Measurements from ENCODE around the gene PHLDB3.
A peak's percentile ranks its signal among the peaks of the same experiment; 100 is the strongest.
"Not testable (repeated sequence)": the region's sequence is repeated elsewhere in the genome, so short reads cannot be mapped to it uniquely, and the experiment has no call there.

Gene PHLDB3

GRCh38 chr19:43519436-43520088 is 15.0 kb upstream of the PHLDB3 start:
- Mint-ChIP-seq H3K4me3 (no peak overlapping the region), H3K9me3 (no peaks in the 10 kb centered on the region), H3K36me3 (ENCODE audit: low read depth) (no peaks in the 10 kb centered on the region), H3K4me1 (peaks cover 20% of the 10 kb centered on the region), H3K27me3 (no peaks in the 10 kb centered on the region), H3K27ac (no peak overlapping the region)
- DNase-seq = peak; percentile 83
- ATAC-seq = peak; percentile 77

DNA sequence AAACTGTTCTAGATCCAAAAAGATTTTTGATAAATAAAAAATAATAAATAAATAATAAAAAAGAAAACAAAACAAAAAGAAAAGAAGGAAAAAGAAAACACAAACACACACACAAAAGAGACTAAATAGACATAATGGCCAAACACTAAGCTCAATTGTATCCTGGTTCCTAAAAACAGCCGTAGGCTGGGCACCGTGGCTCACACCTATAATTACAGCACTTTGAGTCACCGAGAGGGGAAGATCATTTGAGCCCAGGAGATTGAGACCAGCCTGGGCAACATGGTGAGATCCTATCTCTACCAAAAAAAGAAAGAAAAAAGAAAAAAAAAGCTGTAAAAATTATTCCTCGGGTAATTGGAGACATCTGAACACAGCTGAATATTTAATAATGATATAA is 13.5 kb upstream of the PHLDB3 start:
- H3K4me3 Mint-ChIP-seq = no peak overlapping the region
- H3K36me3 Mint-ChIP-seq (ENCODE audit: low read depth) = peaks cover 2% of the 10 kb centered on the region
- no peaks in the 10 kb centered on the region for H3K27me3 Mint-ChIP-seq
- no peak for DNase-seq
- no peak overlapping the region for H3K27ac Mint-ChIP-seq
- no peak for ATAC-seq
- peaks cover 15% of the 10 kb centered on the region for H3K4me1 Mint-ChIP-seq
- H3K9me3 Mint-ChIP-seq = no peaks in the 10 kb centered on the region

GRCh38 chr19:43512399-43512798 is 7.9 kb upstream of the PHLDB3 start:
- ATAC-seq = not testable (repeated sequence)

DNA sequence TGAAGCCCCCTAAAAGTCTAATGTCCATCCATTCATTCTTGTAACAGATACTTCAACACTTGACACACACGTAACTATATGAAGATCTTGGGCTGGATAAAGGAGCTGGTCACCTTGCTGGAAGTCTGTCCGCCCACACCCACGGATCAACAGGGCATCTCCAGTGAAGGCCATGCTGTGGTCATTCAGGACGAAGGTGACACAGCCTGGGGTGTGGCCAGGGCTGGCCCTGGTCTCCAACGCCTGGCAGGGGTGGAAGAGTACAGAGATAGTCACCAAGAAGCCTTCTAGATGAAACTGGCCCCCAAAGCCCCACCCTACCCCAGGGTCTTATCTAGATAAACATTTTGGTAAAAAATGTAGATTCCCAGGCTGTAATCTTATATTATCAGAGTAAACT is 6.8 kb upstream of the PHLDB3 start:
- Mint-ChIP-seq H3K4me3 (no peak overlapping the region), H3K36me3 (ENCODE audit: low read depth) (peaks cover 15% of the 10 kb centered on the region), H3K4me1 (peaks cover 4% of the 10 kb centered on the region), H3K27ac (no peak overlapping the region), H3K9me3 (no peaks in the 10 kb centered on the region), H3K27me3 (no peaks in the 10 kb centered on the region)
- ATAC-seq (no peak), DNase-seq (no peak)

More at GRCh38 chr19:43512399-43512798, 7.9 kb upstream of the PHLDB3 start:
- not testable (repeated sequence) for H3K9me3 Mint-ChIP-seq, H3K27me3 Mint-ChIP-seq, DNase-seq, H3K4me3 Mint-ChIP-seq, H3K4me1 Mint-ChIP-seq, H3K27ac Mint-ChIP-seq
- H3K36me3 Mint-ChIP-seq (ENCODE audit: low read depth) = peaks cover 15% of the 10 kb centered on the region

DNA sequence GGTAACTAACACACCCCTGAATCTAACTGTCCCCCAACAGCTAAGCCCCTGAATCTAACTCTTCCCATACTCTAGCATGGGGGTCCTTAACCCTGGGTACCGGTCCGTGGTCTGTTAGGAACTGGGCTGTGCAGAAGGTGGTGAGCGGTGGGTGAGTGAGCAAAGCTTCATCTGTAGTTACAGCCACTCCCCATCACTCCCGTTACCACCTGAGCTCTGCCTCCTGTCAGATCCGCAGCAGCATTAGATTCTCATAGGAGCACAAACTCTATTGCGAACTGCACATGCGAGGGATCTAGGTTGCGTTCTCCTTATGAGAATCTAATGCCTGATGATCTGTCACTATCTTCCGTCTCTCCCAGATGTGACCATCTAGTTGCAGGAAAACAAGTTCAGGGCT is 6.2 kb upstream of the PHLDB3 start:
- H3K36me3 Mint-ChIP-seq (ENCODE audit: low read depth) = peaks cover 16% of the 10 kb centered on the region
- H3K27ac Mint-ChIP-seq = no peak overlapping the region
- peaks cover 1% of the 10 kb centered on the region for H3K4me1 Mint-ChIP-seq
- DNase-seq = no peak
- H3K4me3 Mint-ChIP-seq = no peak overlapping the region
- H3K27me3 Mint-ChIP-seq = no peaks in the 10 kb centered on the region
- no peak for ATAC-seq
- H3K9me3 Mint-ChIP-seq = no peaks in the 10 kb centered on the region

DNA sequence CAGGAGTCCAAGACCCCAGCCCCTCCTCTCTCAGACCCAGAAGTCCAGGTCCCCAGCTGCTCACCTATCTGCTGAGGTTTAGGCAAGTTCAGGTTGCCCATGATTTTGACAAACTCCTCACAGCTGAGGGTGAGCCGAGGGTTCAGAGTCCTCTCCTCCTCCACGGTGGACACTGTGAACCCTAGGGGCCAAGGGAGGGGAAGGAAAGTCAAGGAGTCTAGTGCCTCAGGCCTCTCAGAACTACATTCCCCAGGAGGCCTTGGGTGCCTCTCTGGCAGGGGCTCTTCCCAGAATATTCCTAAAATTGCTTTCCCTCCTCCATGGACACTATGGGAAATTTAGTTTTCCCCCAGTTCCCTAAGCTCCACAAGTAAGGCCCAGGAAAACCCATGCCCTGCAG is 3.3 kb upstream of the PHLDB3 start:
- no peaks in the 10 kb centered on the region for H3K9me3 Mint-ChIP-seq
- H3K36me3 Mint-ChIP-seq (ENCODE audit: low read depth) = peaks cover 14% of the 10 kb centered on the region
- no peak overlapping the region for H3K27ac Mint-ChIP-seq
- H3K27me3 Mint-ChIP-seq = no peaks in the 10 kb centered on the region
- no peak overlapping the region for H3K4me3 Mint-ChIP-seq
- no peak for DNase-seq
- H3K4me1 Mint-ChIP-seq = peaks cover 17% of the 10 kb centered on the region
- no peak for ATAC-seq

GRCh38 chr19:43506629-43507028 is 2.1 kb upstream of the PHLDB3 start:
- Mint-ChIP-seq H3K4me1 (peaks cover 23% of the 10 kb centered on the region), H3K36me3 (ENCODE audit: low read depth) (peaks cover 17% of the 10 kb centered on the region), H3K27ac (no peak overlapping the region), H3K27me3 (no peaks in the 10 kb centered on the region), H3K4me3 (no peak overlapping the region), H3K9me3 (no peaks in the 10 kb centered on the region)
- ATAC-seq (no peak), DNase-seq (no peak)

GRCh38 chr19:43505941-43506340 is 1.4 kb upstream of the PHLDB3 start:
- Mint-ChIP-seq H3K27ac (peak overlapping the region; percentile 48), H3K27me3 (no peaks in the 10 kb centered on the region), H3K36me3 (ENCODE audit: low read depth) (peaks cover 13% of the 10 kb centered on the region), H3K4me3 (no peak overlapping the region), H3K4me1 (peaks cover 24% of the 10 kb centered on the region), H3K9me3 (no peaks in the 10 kb centered on the region)
- no peak for DNase-seq
- ATAC-seq = no peak

DNA sequence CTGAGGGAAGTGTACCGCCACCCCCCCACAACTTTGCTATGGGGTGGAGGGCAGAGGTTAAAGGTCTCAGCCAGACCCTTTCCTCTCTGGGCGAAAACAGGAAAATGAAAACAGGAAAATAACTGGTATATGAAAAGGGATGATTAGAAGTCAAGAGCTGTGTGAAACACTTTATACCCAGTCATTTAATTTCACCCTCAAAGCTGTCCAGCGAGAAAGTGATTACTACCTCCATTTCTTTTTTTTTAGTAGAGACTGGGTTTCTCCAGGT is 575 bp upstream of the PHLDB3 start:
- Mint-ChIP-seq H3K36me3 (ENCODE audit: low read depth) (peaks cover 11% of the 10 kb centered on the region), H3K4me3 (peak overlapping the region; percentile 5), H3K27me3 (no peaks in the 10 kb centered on the region), H3K9me3 (no peaks in the 10 kb centered on the region), H3K4me1 (peaks cover 24% of the 10 kb centered on the region), H3K27ac (no peak overlapping the region)
- ATAC-seq (no peak), DNase-seq (no peak)

DNA sequence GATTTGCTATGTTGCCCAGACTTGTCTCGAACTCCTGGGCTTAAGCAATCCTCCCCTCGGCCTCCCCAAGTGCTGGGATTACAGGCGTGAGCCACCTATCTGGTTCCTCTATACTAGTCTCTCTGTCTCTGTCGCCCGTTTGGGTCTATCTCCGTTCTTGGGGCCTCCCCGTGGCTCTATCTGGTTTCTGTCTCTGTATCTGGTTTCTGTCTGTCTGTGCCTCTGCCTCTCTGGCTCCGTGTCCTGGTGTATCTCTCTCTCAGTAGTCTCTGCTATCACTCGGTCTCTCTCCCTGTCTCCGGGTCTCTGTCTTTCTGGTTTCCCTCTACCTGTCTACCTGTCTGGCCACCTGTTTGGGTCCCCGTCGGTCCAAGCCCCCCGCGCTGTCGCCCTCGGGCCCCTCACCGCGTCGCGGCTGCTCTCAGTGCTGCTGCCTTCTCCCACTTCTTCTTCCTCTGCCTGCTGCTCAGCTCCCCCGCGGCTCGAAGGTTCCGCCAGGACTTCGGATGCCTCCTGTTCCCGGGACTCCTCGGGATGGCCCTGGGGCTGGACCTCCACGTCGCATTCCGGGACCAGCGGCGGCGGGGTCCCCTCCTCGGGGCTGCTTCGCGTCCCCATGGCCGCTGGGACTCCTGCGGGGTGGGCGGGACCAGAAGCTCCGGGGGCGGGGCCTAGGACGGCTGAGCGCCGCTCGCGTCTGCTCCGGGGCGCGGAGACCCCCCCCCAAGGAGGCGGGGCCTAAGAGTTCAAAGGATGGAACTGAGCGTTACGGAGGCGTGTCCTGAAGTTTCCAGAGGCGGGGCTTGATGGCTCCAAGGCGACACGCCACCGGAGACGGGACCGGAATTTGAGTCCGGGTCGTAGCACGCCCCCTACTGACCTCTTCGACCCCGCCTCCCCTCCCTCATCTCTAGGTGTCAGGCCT is 783 bp downstream of the PHLDB3 start:
- Mint-ChIP-seq H3K9me3 (no peaks in the 10 kb centered on the region), H3K27me3 (no peaks in the 10 kb centered on the region), H3K4me1 (peaks cover 24% of the 10 kb centered on the region), H3K27ac (peak overlapping the region; percentile 93), H3K4me3 (peak overlapping the region; percentile 91), H3K36me3 (ENCODE audit: low read depth) (peaks cover 9% of the 10 kb centered on the region)
- ATAC-seq = peak; percentile 88
- peak; percentile 99 for DNase-seq

DNA sequence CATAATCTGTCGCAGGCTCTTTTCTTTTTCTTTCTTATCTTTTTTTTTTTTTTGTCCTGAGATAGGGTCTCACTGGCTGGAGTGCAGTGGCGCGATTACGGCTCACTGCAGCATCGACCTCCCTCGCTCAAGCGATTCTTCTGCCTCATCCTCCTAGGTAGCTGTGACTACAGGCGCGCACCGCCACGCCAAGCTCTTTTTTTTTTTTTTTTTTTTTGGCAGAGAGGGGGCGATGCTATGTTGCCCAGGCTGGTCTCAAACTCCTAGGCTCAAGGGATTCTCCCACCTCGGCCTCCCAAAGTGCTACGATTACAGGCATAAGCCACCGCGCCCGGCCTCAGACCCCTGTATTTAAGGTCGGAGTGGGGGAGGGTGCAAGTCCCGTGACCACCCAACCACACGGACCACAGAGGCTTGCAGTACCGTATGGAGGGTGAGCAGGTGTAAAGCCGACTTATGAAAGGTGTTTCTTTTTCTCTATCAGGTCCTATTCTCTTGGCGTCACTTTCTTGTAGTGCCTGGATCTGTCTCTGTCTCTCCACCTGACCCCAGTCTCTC is 2.0 kb downstream of the PHLDB3 start:
- H3K4me1 Mint-ChIP-seq = peaks cover 24% of the 10 kb centered on the region

DNA sequence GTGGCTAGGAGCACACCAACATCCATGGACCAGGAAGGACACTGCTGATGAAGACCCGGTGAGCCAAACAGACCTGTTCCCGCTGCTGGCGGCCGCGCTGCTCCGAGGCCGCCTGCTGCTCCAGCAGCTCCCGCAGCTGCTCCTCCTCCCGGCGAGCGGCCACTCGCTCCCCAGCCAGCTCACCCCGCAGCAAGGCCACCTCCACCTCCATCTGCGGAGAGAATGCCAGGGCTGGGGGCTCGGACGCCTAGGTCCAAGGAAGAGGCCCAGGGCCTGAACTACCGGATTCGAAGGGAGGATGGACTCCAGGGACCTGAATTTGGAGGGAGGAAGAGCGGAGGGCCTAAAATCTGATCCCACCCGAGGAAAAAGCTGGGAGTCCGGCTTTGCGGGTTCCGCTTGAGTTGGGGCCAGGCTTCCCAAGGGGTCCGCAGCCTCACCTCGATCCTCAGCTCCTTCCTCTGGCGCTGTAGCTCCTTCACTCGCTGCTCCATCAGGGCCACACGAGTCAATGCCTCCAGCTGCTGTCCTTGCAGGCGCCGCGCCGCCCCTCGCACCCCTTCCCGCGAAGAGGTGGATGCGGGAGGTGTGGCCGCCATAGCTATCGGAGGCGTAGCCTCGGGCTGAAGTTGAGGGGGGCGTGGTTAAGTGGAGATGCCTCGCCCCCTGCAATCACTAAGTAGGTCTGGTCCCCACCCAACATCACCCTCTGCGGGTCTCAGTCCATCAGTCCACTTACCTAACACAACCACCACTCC is 2.7 kb downstream of the PHLDB3 start:
- DNase-seq (no peak), ATAC-seq (no peak)
- Mint-ChIP-seq H3K4me3 (no peak overlapping the region), H3K36me3 (ENCODE audit: low read depth) (peaks cover 5% of the 10 kb centered on the region), H3K27ac (no peak overlapping the region), H3K4me1 (peaks cover 24% of the 10 kb centered on the region), H3K27me3 (no peaks in the 10 kb centered on the region), H3K9me3 (no peaks in the 10 kb centered on the region)

More for the DNA sequence above, 2.0 kb downstream of the PHLDB3 start:
- DNase-seq (no peak), ATAC-seq (no peak)
- Mint-ChIP-seq H3K4me3 (peak overlapping the region; percentile 91), H3K27ac (no peak overlapping the region), H3K27me3 (no peaks in the 10 kb centered on the region), H3K9me3 (no peaks in the 10 kb centered on the region), H3K36me3 (ENCODE audit: low read depth) (peaks cover 5% of the 10 kb centered on the region)

- no peaks in the 10 kb centered on the region for H3K9me3 Mint-ChIP-seq
- DNase-seq (no peak), ATAC-seq (no peak)
- no peak overlapping the region for H3K4me3 Mint-ChIP-seq
- H3K4me1 Mint-ChIP-seq = peaks cover 16% of the 10 kb centered on the region
- no peak overlapping the region for H3K27ac Mint-ChIP-seq
- H3K36me3 Mint-ChIP-seq (ENCODE audit: low read depth) = peaks cover 6% of the 10 kb centered on the region
- no peaks in the 10 kb centered on the region for H3K27me3 Mint-ChIP-seq
These were observed 5.5 kb downstream of the PHLDB3 start for GRCh38 chr19:43499042-43499441.

DNA sequence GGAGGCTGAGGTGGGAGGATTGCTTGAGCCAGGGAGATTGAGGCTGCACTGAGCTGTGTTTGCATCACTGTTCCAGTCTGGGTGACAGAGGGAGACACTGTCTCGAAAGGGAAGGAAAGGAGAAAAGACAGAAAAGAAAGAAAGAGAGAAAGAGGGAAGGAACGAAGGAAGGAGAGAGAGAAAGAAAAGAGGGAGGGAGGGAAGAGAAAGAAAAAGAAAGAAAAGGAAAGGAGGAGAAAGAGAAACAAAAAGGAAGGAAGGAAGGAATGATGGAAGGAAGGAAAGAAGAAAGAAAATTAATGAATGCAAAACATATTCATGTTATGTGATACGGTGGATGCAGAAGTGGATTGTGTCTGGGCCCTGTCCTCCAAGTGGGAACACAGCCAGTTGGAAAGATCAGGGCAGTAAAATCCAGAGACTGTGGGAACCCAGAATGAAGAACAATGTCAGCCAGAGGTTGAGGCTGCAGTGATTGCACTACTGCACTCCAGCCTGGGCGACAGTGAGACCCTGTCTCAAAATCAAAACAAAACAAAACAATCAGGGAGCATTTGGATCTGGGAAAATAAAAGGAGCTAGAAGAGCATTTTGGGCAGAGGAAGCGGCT is 6.2 kb downstream of the PHLDB3 start:
- Mint-ChIP-seq H3K27me3 (no peaks in the 10 kb centered on the region), H3K4me3 (no peak overlapping the region), H3K9me3 (no peaks in the 10 kb centered on the region), H3K4me1 (peaks cover 12% of the 10 kb centered on the region), H3K27ac (peak overlapping the region; percentile 12), H3K36me3 (ENCODE audit: low read depth) (peaks cover 6% of the 10 kb centered on the region)
- no peak for ATAC-seq
- DNase-seq = no peak
